Natural killer cell treated with Interleukin-12 subunit alpha and Interleukin-12 subunit beta and Interleukin-15 and Interleukin-18, amount 100 ng/mL, for 72 hours (primary cell): ENCODE results near the gene NSD1. TPM values are rescaled to one million over a fixed set of nuclear protein-coding genes. Genes with fewer than 3 reads are reported as not detected.

Experiments used
- ATAC-seq, 2 donors: fragments of 150-1000 bp; cut with Tn5 transposase in 1 of 2; sonication (Bioruptor Pico), chemical (Tn5 transposase) in 1 of 2; 2 replicates each; pipeline ENCODE4 v1.10.0; 2021
- DNase-seq: peaks from one replicate; pipeline ENCODE4 v3.0.0; 2022; ENCODE audit warnings: low spot score
- H3K27ac Mint-ChIP-seq, 2 donors: 1 replicate in 1 of 2; 2 replicates in 1 of 2; pipeline ENCODE4 v1.8.0; 2022; ENCODE audit warnings: mixed read lengths in 2 of 2, mild to moderate bottlenecking in 1 of 2, moderate library complexity in 1 of 2
- H3K27me3 Mint-ChIP-seq, 2 donors: 1 replicate in 1 of 2; 2 replicates in 1 of 2; pipeline ENCODE4 v1.8.0; 2022; ENCODE audit warnings: mixed read lengths in 2 of 2
- H3K36me3 Mint-ChIP-seq: one replicate; pipeline ENCODE4 v1.8.0; 2022; ENCODE audit warnings: mixed read lengths
- H3K4me1 Mint-ChIP-seq, 2 donors: 1 replicate in 1 of 2; 2 replicates in 1 of 2; pipeline ENCODE4 v1.8.0; 2022; ENCODE audit warnings: low read depth in 2 of 2, mixed read lengths in 2 of 2, mild to moderate bottlenecking in 1 of 2
- H3K4me3 Mint-ChIP-seq: one replicate; pipeline ENCODE4 v1.8.0; 2022; ENCODE audit warnings: mixed read lengths
- H3K9me3 Mint-ChIP-seq: 2 replicates; pipeline ENCODE4 v1.8.0; 2022; ENCODE audit warnings: mixed read lengths
- total RNA-seq, 2 donors: library from RNA; stranded (reverse); gene quantifications; one replicate each; pipeline ENCODE4 v1.2.3, GENCODE V29; 2022

NSD1 gene
- total RNA-seq, 2 donors from 2014 or later, result 96.8 to 166 TPM

DNA sequence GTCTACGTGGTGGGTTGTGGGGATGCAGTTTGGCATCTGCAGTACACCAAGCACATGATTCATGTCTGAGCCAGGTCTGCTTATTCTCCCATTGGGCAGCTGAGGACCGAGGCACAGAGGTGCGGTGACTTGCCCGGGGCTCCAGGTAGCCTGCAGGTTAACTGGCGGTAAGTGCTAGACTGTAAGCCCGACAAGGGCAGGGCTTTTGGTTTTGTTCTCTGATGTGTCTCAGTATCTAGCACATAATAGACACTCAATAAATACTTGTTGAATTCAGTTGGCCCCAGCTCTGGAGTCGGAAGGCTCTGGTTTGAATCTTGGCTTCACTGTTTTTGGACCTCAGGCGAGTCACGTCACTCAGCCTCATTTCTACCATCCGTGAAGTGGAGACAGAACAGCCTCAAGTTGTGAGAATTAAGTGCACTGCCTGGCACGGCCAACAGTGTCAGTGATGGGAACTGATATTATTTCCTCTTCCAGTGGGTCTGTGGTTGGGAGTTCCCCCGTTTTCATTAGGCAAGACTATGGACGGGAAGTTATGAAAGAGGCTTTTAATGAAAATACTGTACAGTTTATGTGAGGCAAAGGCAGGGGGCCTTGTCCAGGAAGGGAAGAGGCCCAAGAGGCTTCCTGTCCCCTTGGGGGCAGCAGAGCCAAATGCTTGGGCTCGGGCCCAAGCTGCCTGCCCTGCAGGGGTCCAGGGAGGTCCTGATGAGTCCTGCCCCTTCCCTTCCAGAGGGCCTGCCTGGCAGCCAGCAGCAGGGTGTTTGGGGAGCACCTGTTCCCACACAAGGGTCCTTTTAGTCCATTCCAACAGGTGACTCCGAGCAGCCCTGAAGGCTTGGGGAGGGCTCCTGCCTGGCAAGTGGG is 173.3 kb downstream of the NSD1 start:
- peak overlapping the region; percentile 96 for H3K4me3 Mint-ChIP-seq
- peaks cover 59 to 68% of the 10 kb centered on the region in 2 donors for H3K4me1 Mint-ChIP-seq
- H3K27me3 Mint-ChIP-seq, result no peaks in the 10 kb centered on the region
- H3K27ac Mint-ChIP-seq, result peak overlapping the region; percentile 82 to 83
- peak in 1 of 2 donors; percentile 17 for ATAC-seq
- peak; percentile 71 for DNase-seq
- H3K9me3 Mint-ChIP-seq, result no peaks in the 10 kb centered on the region
- peaks cover 4% of the 10 kb centered on the region for H3K36me3 Mint-ChIP-seq

DNA sequence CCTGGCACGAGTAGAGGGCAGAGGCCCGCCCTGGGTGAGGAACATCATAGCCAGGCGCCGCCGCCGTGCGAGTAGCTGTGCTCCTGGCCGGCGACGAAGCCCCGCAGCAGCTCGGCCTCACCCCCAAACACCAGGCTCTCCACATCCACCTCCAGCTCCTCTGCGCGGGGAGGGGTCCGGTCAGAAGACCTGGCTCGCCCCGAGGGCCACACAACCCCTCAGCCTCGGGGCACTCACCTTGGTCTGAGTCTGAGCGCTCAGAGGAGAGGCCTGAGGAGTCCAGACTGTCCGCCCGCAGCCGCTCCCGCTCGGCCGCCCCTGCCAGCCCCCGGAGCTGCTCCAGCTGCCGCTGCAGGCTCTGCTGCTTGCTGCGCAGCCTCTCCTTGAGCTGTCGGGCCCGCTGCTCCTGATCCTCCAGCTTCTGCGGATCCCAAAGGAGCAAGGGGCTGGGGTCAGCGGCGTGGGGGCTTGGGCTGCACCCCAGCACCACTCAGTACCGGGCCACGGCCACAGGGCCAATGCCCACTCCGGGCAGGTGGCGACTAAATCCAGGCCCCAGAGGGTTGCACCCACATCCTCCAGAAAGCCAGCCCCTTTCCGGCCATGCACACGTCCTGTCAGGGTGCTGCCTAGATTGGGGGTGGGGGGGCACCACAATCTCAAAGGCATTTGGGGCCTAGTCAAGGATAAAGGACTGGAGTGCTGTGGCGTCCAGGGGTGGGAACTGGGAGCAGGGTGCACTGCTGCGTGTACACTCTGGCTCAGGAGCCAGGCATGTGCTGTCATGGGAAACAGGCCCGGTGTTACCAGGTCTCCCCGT is 174.2 kb downstream of the NSD1 start:
- Mint-ChIP-seq H3K36me3 (peaks cover 4% of the 10 kb centered on the region), H3K27me3 (no peaks in the 10 kb centered on the region), H3K4me1 (peaks cover 56 to 61% of the 10 kb centered on the region in 2 donors), H3K9me3 (no peaks in the 10 kb centered on the region), H3K4me3 (no peak overlapping the region), H3K27ac (peak overlapping the region in 1 of 2 donors; percentile 82)
- ATAC-seq (no peak), DNase-seq (no peak)

DNA sequence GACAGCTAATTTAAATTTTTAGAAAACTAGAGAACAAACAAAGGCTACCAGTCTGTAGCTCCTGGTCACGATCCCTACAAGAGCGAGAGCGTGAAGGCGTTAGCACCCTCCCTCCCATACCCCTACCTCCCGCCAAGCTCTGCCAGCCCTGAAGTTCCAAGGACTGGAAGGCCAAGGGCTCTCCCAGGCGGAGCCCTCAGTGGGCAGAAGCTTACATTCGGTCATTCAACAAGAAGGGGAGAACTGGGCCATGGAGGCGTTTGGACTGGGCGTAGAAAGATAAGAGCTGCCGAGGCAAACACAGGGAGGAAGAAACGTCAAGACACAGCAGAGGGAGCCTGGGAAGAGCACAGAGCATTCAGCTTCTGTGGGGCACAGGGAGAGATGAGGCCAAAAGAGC is 175.2 kb downstream of the NSD1 start:
- Mint-ChIP-seq H3K4me1 (peaks cover 57 to 58% of the 10 kb centered on the region in 2 donors), H3K9me3 (no peaks in the 10 kb centered on the region), H3K4me3 (peak overlapping the region; percentile 71), H3K36me3 (peaks cover 4% of the 10 kb centered on the region), H3K27me3 (no peaks in the 10 kb centered on the region), H3K27ac (peak overlapping the region; percentile 45 to 63)
- ATAC-seq (no peak), DNase-seq (no peak)

DNA sequence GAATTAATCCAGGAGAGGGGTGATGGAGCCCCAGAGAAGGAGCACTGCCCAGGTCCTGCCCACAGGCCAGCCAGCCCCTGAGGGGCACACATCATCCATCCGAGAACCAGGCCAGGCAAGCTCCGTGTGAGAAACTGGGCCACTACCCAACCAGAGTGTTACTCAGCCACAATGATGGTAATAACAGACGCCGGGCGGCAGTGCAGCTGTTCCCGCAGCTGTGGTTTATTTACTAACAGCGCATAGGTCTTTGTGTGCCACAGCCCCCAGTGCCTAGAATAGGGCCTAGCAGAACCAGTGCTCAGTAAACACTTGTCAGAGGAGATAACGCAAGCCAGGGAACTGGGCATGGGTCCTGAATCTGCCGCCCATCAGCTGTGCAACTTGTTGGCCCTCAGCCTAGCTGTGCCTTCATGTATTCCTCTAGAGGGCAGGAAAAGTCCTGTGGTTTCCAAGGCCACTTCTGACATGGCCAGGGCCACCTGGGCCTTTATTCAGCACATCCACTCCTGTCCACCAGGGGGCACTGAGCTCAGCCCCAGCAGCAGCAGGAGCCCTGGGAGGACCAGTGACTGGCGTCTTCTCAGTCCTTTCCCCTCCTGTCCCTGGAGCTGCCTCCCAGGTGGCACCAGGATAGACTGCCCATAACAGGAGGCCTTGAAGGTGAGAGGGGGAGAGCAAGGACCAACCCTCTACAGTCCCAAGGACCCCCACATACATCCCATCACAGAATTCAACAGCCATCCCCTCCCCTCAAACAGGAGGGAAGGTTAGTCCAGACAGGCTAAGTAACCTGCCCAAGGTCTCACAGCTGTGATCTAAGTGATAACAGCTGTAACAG is 176.0 kb downstream of the NSD1 start:
- DNase-seq (peak; percentile 79), ATAC-seq (peak in 1 of 2 donors; percentile 15)
- H3K27ac Mint-ChIP-seq, result peak overlapping the region; percentile 45 to 63
- peaks cover 53 to 54% of the 10 kb centered on the region in 2 donors for H3K4me1 Mint-ChIP-seq
- no peaks in the 10 kb centered on the region for H3K27me3 Mint-ChIP-seq
- peaks cover 4% of the 10 kb centered on the region for H3K36me3 Mint-ChIP-seq
- peak overlapping the region; percentile 71 for H3K4me3 Mint-ChIP-seq
- H3K9me3 Mint-ChIP-seq, result no peaks in the 10 kb centered on the region

DNA sequence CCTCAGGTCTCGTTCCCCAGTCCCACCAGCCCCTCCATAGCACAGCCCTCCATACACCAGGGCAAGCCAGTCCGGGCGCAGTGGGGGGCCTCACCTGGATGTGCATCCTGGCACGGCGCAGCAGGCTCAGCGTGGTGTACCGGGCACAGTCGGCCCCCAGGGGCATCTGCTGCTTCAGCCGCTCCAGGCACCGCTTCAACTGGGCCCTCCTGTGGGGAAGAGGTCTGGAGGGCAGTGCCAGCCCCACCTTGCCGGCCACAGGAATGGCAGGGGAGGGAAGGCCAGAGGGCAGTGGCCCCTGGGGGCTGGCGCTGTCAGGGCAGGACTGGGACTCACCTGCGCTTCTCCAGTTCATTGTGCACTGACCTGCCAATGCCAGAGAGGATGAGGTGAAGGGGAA is 176.8 kb downstream of the NSD1 start:
- peaks cover 46 to 47% of the 10 kb centered on the region in 2 donors for H3K4me1 Mint-ChIP-seq
- no peaks in the 10 kb centered on the region for H3K27me3 Mint-ChIP-seq
- ATAC-seq (no peak), DNase-seq (no peak)
- H3K9me3 Mint-ChIP-seq, result no peaks in the 10 kb centered on the region
- H3K36me3 Mint-ChIP-seq, result peaks cover 4% of the 10 kb centered on the region
- peak overlapping the region; percentile 55 to 71 for H3K27ac Mint-ChIP-seq
- peak overlapping the region; percentile 96 for H3K4me3 Mint-ChIP-seq

DNA sequence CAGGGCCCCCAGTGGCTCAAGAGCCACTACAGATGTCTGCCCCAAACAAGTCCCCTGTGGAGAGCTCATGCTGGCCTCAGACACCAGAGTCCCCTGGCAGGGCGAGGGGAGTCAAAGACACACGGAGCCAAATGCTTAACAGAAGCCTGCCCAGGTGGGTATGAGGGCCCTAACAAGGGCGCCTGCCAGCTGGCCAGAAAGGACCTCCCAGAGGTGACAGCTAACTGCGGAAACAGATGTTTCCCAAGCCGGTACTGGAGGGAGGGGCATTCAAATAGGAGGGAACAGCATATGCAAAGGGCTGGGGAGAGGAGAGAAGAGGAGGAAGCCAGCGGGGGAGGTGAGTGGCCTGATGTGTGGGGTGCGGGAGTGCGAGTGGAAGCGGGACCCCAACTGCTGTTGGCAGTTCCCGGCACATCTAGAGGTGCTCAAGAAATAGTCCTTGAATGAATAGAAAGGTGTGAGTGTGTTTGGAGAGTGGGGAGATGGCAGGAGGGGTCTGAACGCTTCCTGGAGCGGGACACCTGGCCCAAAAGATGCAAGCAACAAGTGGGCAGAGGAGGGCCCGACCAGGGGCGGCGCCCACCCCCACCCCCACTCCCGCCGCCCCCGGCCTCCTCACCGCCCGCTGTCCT is 177.3 kb downstream of the NSD1 start:
- peak overlapping the region; percentile 55 to 71 for H3K27ac Mint-ChIP-seq
- no peaks in the 10 kb centered on the region for H3K9me3 Mint-ChIP-seq
- ATAC-seq, result no peak
- H3K36me3 Mint-ChIP-seq, result peaks cover 4% of the 10 kb centered on the region
- H3K27me3 Mint-ChIP-seq, result no peaks in the 10 kb centered on the region
- DNase-seq, result peak; percentile 76
- peak overlapping the region; percentile 96 for H3K4me3 Mint-ChIP-seq
- H3K4me1 Mint-ChIP-seq, result peaks cover 40 to 43% of the 10 kb centered on the region in 2 donors

DNA sequence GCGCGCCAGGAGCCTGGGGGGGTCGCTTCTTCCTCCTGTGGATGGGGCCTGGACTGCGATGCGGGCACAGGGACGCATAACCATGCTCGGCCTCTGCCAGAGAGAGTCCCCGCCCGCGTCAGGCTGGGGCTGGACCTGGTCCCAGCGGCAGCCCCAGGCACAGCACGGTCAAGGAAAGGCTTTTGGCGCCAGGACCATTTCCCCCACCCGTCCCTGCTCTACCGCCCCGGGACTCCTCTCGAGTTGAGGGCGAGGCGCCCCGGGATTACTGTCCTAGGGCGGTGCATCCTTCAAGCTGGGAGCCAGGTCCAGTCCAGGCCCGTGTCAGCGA is 177.8 kb downstream of the NSD1 start:
- no peaks in the 10 kb centered on the region for H3K9me3 Mint-ChIP-seq
- peaks cover 35 to 38% of the 10 kb centered on the region in 2 donors for H3K4me1 Mint-ChIP-seq
- H3K4me3 Mint-ChIP-seq, result peak overlapping the region; percentile 96
- ATAC-seq, result peak in 1 of 2 donors; percentile 0
- H3K27me3 Mint-ChIP-seq, result no peaks in the 10 kb centered on the region
- H3K36me3 Mint-ChIP-seq, result peaks cover 4% of the 10 kb centered on the region
- H3K27ac Mint-ChIP-seq, result peak overlapping the region; percentile 55 to 71
- DNase-seq, result no peak

DNA sequence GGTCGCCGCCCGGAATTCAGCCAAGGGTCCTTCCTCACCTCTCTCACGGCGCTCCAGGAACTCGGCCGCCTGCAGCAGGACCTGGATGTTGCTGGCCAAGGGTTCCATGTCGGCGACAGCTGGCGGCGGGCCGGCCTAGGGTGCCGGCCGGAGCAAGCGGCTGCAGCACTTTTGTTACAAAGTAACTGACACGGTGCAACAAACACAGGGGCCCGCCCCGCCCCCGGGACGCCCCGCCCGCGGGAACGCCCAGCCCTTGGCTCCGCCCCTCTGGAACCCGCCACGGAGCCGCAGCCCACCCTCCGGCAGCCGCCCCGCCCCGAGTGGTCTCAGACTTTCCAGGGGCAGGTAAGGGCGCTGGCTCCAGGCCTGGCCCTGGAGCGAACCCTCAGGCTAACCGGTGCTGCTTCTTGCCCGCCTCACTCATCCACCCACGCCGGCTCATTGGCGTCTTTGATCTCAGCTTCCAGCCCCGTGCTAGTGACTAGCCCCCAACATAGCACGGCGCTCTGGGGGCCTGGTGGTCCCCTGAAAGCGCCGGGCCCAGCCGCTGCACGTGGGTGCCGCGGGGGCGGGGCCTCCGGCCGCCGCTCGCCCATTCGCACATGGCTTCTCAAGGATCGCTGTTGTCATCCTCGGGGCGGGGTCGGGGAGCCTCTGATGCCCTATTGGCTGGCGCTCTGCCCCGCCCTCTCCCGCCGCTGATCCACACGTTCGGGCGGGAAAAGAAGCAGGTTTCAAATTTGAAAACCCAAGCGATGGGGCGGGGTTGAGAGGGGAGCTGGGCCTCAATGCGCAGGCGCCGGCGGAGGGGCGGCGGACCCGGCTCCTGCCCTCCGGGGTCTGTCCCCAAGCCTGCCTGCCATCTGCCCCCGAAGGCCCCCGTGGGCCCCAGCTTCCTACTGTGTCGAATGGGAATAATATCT is 178.4 kb downstream of the NSD1 start, which contains the start of gene MXD3:
MXD3 (minus strand) TSS at position 176 of the 926 bp plus-strand sequence; CDS start at position 108, 68 bp downstream.
- DNase-seq (peak; percentile 97), ATAC-seq (peak; percentile 91 to 93)
- Mint-ChIP-seq H3K4me1 (peaks cover 29 to 32% of the 10 kb centered on the region in 2 donors), H3K36me3 (peaks cover under 1% of the 10 kb centered on the region), H3K4me3 (peak within 1 kb of the TSS; percentile 96), H3K9me3 (no peaks in the 10 kb centered on the region), H3K27ac (peak within 1 kb of the TSS; percentile 61 to 71), H3K27me3 (no peaks in the 10 kb centered on the region)

DNA sequence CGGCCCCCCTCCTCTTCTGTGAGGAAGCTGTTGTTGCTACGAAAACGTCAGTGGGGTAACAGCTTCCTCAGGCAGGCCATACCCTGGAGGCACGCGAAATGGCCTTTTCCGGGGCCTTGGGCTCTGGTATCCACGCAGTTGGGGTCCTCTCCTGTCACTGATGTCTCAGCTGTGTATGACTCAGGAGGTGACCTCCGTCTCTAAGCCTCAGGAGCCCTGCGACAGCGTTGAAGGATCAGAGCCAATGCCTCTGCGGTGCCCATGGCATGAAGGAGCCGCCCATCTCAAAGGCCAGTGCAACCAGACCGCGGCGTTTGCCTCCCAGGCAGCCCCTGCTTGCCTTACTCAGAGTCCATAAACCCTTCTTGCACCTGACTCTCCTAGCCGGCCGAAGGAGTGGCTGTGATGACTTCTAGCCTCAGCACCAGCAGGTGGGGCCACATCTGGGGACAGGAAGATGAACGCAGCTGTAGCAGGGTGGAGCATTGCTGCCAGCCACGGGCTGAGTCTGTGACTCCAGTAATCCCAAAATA is 179.1 kb downstream of the NSD1 start:
- Mint-ChIP-seq H3K36me3 (no peaks in the 10 kb centered on the region), H3K27ac (peak overlapping the region; percentile 61 to 71), H3K4me1 (peaks cover 28 to 30% of the 10 kb centered on the region in 2 donors), H3K4me3 (peak overlapping the region; percentile 96), H3K9me3 (no peaks in the 10 kb centered on the region), H3K27me3 (no peaks in the 10 kb centered on the region)
- DNase-seq, result no peak
- ATAC-seq, result peak; percentile 3 to 41

GRCh38 chr5:177313561-177314259 is 180.1 kb downstream of the NSD1 start:
- ATAC-seq, result no peak
- H3K27ac Mint-ChIP-seq, result no peak overlapping the region
- DNase-seq, result no peak
- H3K27me3 Mint-ChIP-seq, result no peaks in the 10 kb centered on the region
- H3K4me1 Mint-ChIP-seq, result peaks cover 36% of the 10 kb centered on the region in 2 donors
- no peaks in the 10 kb centered on the region for H3K36me3 Mint-ChIP-seq
- no peak overlapping the region for H3K4me3 Mint-ChIP-seq
- H3K9me3 Mint-ChIP-seq, result no peaks in the 10 kb centered on the region
